ENCODE data around the gene DNM1.
A peak's percentile ranks its signal among the peaks of the same experiment; 100 is the strongest.

Gene DNM1

DNA sequence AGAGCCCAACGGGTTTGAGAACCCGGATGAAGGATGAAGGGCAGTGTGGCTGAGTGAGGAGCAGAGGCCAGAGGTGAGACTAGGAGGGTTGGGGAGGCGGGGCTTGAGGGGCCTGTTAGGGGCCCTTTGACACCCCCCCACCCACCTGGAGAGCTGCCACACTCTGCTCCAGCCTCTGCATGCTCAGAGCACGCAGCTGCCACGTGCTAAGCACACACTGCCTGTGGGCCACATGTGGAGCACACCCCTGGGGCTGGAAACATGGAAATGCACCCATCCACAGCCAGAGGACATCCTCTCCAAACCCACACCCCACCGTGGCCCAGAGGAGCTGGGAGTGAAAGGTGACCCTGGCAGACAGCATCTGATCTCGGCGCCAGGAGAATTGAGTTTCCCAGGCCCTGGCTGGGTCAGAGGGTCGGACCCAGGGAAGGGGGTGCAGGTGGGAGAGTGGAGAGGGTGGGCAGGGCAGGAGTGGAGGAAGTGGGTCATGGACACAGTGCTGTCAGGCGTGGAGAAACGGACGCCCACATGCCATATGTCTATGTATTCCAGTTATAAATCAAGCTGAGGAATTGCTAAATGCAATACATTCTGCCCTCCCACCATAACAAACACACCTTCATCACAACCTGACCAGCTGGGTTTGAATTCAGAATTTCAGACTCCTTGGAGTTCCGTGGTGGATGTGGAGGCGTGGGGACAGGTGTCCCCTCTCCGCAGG, 5.9 kb downstream of the DNM1 start:
- no peak for DNase-seq (ENCODE audit: insufficient read length)
- FAIRE-seq, result no peak
- TF ChIP-seq POLR2AphosphoS5 (IDR thresholded peaks at IDR 0.05; ENCODE audit: low read depth, low read length), result no peak
- TF ChIP-seq POLR2A (IDR thresholded peaks at IDR 0.05; ENCODE audit: low read depth, low read length), result no peak
- no peak for TF ChIP-seq TAF1 (IDR thresholded peaks at IDR 0.05; ENCODE audit: borderline replicate concordance, low read depth, low read length)

DNA sequence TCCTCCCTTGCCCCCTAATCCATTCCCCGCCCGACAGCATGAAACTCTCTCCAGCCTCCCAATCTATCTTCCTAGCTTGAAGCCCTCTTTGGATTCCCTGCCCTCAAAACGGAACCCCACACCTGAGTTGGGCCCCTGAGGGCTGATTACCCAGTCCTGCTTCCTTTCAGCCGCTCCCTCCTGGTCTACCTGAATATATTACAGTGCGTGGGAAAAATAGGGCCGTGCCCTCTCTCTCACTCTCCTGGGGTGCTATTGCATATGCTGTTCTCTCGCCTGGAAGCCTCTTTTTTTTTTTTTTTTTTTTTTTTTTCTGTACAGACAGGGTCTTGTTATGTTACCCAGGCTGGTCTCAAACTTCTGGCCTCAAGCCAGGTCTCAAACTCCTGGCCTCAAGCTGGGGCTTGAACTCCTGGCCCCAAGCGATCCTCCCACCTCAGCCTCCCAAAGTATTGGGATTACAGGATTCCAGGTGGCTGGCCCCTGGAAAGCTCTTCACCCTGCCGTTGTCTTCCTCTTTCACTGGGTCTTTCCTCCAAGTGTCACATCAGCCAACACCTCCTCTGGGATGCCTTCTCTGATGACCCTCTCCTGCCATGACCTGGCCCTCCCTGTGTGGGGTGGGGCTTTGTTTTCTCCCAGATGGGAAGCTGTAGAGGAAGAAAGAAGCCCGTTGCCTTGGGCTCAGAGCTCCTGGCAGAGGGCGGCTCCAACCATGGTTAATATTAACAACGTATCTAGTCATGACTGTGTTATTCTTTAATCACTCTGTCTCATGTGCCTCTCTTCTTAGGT, 8.2 kb downstream of the DNM1 start:
- FAIRE-seq (no peak), DNase-seq (ENCODE audit: insufficient read length) (no peak)
- no peak for TF ChIP-seq POLR2AphosphoS5 (IDR thresholded peaks at IDR 0.05; ENCODE audit: low read depth, low read length)
- TF ChIP-seq TAF1 (IDR thresholded peaks at IDR 0.05; ENCODE audit: borderline replicate concordance, low read depth, low read length), result no peak
- no peak for TF ChIP-seq POLR2A (IDR thresholded peaks at IDR 0.05; ENCODE audit: low read depth, low read length)

DNA sequence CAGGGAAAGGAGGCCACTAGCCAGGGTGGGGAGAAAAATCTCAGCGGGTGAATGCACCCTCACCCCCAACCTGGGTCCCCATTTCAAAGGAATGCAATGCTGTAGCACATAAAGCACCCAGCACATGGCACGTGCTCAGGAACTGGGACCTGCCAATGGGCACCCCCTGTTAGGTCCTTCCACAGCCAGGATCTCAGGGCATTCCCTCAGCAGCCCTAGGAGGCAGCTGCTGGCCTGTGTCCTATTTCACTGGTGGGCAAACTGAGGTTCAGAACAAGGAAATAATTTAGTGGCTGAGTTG, 8.8 kb downstream of the DNM1 start:
- no peak for FAIRE-seq
- TF ChIP-seq POLR2A (IDR thresholded peaks at IDR 0.05; ENCODE audit: low read depth, low read length) (no peak), TAF1 (IDR thresholded peaks at IDR 0.05; ENCODE audit: borderline replicate concordance, low read depth, low read length) (no peak), POLR2AphosphoS5 (IDR thresholded peaks at IDR 0.05; ENCODE audit: low read depth, low read length) (no peak)
- DNase-seq (ENCODE audit: insufficient read length), result no peak

DNA sequence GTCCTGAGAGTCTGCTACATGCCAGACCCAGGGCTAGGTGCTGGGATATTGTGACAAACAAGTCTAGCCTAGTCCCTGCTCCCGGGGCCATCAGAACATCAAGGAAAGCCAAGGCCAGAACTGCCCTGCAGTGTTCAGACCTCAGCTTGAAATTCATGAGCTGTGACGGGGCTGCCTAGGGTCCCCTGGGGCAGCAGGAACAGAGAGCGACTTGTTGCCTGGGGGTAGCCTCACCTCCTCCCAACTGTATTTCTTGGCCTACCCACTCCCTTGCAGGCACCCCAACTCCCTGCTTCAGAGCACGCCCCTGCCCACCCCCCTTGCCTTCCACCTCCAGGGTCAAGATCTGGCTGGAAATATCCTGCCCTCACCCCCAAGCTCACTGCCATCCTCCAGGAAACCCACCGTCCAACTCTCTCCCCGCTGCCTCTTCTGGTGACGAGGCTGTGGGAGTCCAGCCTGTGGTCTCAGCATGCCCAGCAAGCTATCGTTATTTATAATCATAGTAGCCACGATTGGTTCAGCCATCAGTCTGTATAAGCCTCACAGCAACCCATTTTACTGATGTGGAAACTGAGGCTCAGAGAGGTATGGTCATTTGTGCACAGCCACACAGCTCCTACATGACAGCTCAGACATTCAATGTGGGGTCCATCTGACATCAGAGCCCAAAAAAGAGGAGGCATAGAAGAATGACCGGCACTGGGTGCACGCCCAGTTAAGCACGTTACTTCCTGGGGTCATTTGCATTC, 10.7 kb downstream of the DNM1 start:
- no peak for FAIRE-seq
- TF ChIP-seq POLR2AphosphoS5 (IDR thresholded peaks at IDR 0.05; ENCODE audit: low read depth, low read length) (no peak), TAF1 (IDR thresholded peaks at IDR 0.05; ENCODE audit: borderline replicate concordance, low read depth, low read length) (no peak), POLR2A (IDR thresholded peaks at IDR 0.05; ENCODE audit: low read depth, low read length) (no peak)
- no peak for DNase-seq (ENCODE audit: insufficient read length)

DNA sequence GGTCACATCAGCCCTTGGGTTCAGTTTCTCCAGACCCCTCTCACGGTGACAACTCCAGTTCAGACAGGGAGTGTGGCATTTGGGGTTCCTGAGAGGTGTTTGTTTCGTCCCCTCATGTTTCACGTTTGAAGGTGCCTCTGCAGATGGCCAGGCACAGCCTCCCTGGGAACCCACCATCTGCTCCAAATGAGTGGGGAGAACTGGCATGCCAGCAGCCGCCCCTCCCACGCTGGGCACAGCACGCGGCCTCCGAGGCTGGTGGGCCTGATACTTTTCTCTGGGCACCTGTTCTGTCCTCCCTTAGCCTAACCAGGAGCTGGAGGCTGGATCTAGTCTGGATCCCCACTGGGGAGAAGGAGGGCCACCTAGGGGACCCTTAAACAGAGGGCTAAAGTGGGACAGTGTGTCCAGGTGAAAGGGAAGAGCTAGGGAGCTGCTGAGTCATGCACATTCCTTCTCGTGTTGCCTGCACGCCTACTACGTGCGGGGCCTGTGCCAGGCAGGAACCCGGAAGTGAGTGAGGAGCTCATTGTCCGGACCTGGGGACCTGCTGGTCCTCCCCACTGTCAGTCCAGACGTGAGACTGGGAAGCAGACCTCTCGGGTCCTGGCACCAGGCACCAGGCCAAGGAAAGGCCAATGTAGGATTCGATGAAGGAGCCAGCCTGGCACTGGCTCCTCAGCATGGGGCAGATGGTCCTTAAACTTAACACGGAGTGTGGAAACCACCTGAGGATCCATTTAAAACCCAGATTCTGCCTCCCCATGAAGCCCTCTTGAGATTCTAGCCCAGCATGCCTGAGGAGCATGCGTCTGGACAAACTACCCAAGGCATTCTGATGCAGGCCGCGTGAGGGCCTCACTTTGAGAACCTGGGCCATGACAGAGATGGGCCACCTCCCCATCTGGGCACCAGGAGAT, 11.7 kb downstream of the DNM1 start:
- DNase-seq (ENCODE audit: insufficient read length), result peak; percentile 6

DNA sequence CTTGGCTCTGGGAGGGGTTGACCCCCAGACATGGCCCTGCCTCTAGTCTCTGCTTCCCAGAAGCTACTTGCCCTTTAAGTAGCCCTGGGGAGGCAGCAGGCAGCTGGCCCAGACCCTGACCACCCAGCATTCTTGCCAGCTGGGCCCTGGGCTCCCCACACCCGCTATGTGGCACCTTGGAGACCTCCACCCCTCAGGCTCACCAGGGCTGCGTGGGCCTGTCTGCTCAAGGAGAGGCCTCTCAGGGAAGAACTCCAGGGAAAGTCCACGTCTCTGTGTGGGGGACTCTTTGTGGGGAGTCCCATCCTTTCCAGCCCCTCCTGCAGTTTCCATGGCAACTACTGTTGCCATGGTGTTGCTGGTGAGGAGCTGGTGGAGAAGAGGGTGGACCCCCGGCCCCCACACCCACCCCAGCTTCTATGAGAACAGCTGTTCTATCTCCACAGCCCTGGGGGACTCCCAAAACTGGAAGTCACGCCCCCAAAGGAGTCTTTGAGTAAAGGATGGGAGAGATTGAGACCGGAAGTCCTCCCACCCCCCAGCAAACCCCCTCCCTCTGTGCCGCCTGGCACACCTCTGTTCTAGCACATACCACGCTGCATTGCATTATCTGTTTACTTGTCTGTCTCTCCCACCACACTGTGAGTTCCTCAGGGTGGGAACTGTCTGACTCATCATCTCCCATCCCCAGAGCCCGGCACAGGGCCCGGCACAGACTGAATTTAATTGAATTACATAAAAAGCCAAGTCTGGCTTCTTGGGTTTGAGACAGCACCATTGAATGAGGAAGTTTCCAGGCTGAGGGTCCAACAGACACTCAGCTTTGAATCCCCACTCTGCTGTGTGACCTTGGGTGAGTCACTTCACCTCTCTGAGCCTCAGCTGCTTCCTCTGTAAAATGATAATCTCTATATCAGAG, 12.6 kb downstream of the DNM1 start:
- TF ChIP-seq TAF1 (IDR thresholded peaks at IDR 0.05; ENCODE audit: borderline replicate concordance, low read depth, low read length), result no peak
- no peak for TF ChIP-seq POLR2AphosphoS5 (IDR thresholded peaks at IDR 0.05; ENCODE audit: low read depth, low read length)
- no peak for TF ChIP-seq POLR2A (IDR thresholded peaks at IDR 0.05; ENCODE audit: low read depth, low read length)
- DNase-seq (ENCODE audit: insufficient read length) (no peak), FAIRE-seq (no peak)

More for the DNA sequence above, 11.7 kb downstream of the DNM1 start:
- no peak for FAIRE-seq
- no peak for TF ChIP-seq TAF1 (IDR thresholded peaks at IDR 0.05; ENCODE audit: borderline replicate concordance, low read depth, low read length)

DNA sequence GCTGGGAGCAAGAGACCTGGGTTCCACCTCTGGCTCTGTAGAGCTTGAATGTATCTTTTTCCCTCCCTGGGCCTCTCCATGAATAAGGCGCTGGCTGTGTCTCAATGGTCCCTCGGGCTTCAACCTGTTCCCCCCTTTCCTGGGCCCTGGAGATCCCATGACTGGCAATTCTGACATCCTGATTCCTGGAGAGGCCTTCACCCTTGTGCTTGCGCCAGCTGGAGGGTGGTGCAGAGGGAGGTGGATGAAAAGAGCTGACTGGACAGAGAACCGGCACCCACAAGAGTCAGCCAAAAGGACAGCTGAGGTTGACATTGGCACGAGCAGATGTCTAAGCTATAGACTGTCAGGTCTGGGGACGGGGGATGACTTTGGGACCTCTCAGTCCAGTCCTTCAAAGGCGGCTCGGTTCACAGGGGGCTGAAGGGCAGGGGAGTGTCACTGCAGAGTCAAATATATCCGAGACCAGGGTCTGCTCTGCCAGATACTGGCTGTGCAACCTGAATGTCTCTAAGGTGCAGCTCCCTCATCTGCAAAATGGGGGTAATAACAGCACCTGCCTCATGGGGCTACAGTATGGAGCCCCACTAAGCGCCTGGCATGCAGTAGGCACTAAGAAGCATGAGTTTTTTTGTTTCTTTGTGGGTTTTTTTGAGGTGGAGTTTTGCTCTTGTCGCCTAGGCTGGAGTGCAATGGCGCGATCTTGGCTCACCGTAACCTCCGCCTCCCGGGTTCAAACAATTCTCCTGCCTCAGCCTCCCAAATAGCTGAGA, 13.8 kb downstream of the DNM1 start:
- DNase-seq (ENCODE audit: insufficient read length) (no peak), FAIRE-seq (no peak)
- TF ChIP-seq TAF1 (IDR thresholded peaks at IDR 0.05; ENCODE audit: borderline replicate concordance, low read depth, low read length) (no peak), POLR2A (IDR thresholded peaks at IDR 0.05; ENCODE audit: low read depth, low read length) (no peak), POLR2AphosphoS5 (IDR thresholded peaks at IDR 0.05; ENCODE audit: low read depth, low read length) (no peak)

DNA sequence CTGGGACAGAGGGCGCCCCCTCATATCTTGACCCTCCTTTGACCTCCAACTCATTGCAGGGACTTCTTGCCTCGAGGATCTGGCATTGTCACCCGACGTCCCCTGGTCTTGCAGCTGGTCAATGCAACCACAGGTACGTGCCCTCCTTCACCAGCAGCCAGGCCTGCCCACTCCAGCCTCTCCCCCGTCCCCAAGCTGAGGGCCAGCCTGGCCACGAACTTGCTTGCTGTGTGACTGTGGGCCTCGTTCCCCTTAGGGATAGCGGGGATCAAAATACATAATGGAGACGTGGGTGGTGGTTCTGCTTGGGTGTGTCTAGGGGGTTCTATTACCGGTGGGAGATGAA, 15.0 kb downstream of the DNM1 start:
- DNase-seq (ENCODE audit: insufficient read length), result no peak
- no peak for TF ChIP-seq POLR2AphosphoS5 (IDR thresholded peaks at IDR 0.05; ENCODE audit: low read depth, low read length)
- no peak for TF ChIP-seq POLR2A (IDR thresholded peaks at IDR 0.05; ENCODE audit: low read depth, low read length)
- no peak for TF ChIP-seq TAF1 (IDR thresholded peaks at IDR 0.05; ENCODE audit: borderline replicate concordance, low read depth, low read length)

DNA sequence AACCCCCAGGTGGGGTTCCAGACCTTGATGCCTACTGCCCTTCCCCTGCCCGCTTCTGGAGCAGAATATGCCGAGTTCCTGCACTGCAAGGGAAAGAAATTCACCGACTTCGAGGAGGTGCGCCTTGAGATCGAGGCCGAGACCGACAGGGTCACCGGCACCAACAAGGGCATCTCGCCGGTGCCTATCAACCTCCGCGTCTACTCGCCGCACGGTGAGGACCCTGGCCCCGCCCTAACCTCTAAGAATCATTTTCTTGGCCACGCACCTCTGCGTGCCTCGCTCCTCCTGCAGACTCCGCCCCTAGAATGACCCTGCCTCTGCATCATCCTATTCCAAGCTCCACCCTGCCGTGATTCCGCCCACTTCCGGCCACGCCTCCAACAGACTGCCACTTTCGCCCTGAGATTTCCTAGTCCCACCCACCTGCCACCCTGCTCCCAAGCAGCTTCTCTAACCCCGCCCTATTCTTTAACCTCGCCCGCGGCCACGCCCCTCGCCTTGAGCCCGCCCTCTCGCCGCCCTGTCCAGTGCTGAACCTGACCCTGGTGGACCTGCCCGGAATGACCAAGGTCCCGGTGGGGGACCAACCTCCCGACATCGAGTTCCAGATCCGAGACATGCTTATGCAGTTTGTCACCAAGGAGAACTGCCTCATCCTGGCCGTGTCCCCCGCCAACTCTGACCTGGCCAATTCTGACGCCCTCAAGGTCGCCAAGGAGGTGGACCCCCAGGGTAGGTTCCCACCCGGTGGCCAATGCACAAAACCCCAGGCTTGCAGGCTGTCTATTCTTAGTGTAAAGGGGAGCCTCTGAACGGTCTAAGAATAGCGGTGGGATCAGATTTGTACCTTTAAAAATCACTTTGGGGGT, 15.6 kb downstream of the DNM1 start:
- DNase-seq (ENCODE audit: insufficient read length) (peak; percentile 96), FAIRE-seq (peak; percentile 97)
- TF ChIP-seq TAF1 (IDR thresholded peaks at IDR 0.05; ENCODE audit: borderline replicate concordance, low read depth, low read length), result no peak
- no peak for TF ChIP-seq POLR2A (IDR thresholded peaks at IDR 0.05; ENCODE audit: low read depth, low read length)
- TF ChIP-seq POLR2AphosphoS5 (IDR thresholded peaks at IDR 0.05; ENCODE audit: low read depth, low read length), result no peak

More for the DNA sequence above, 15.0 kb downstream of the DNM1 start:
- no peak for FAIRE-seq
